Type B pancreatic cell (in vitro differentiated cells): ENCODE results near the gene MAP2K1. TPM values are rescaled to one million over a fixed set of nuclear protein-coding genes. Genes with fewer than 3 reads are reported as not detected.

Source experiments
- DNase-seq: peaks from one replicate; pipeline ENCODE4 v3.0.0; 2021; ENCODE audit warnings: mixed read lengths; ENCODE audit not compliant: unreplicated experiment; ENCODE audit errors: extremely low spot score
- H3K27ac Mint-ChIP-seq: 2 replicates; pipeline ENCODE4 v1.8.0; 2021; ENCODE audit warnings: mild to moderate bottlenecking, mixed read lengths
- H3K27me3 Mint-ChIP-seq: 2 replicates; pipeline ENCODE4 v1.8.0; 2021; ENCODE audit warnings: mixed read lengths
- H3K36me3 Mint-ChIP-seq: 2 replicates; pipeline ENCODE4 v1.8.0; 2021; ENCODE audit warnings: mixed read lengths
- H3K4me1 Mint-ChIP-seq: one replicate; pipeline ENCODE4 v1.8.0; 2021; ENCODE audit warnings: mixed read lengths; ENCODE audit not compliant: unreplicated experiment
- H3K4me3 Mint-ChIP-seq: 2 replicates; pipeline ENCODE4 v1.8.0; 2021; ENCODE audit warnings: mild to moderate bottlenecking, mixed read lengths
- H3K9me3 Mint-ChIP-seq: 2 replicates; pipeline ENCODE4 v1.8.0; 2021; ENCODE audit warnings: mixed read lengths
- total RNA-seq: library from RNA; stranded (reverse); gene quantifications from 2 replicates; pipeline ENCODE4 v1.2.1, GENCODE V29; 2021; ENCODE audit warnings: low replicate concordance
- TF ChIP-seq, protein P1 (sequence below): fragments of 200-600 bp; sonication (generic); conservative IDR thresholded peaks from 2 replicates; pipeline ENCODE4 v1.5.0; 2021; ENCODE audit warnings: antibody characterized with exemption, mild to moderate bottlenecking

The MAP2K1 gene
- total RNA-seq, 1 donor from 2014 or later, result 33.8 TPM

- H3K36me3 Mint-ChIP-seq, result peaks cover 17% of the 10 kb centered on the region
- TF ChIP-seq, protein P1, sequence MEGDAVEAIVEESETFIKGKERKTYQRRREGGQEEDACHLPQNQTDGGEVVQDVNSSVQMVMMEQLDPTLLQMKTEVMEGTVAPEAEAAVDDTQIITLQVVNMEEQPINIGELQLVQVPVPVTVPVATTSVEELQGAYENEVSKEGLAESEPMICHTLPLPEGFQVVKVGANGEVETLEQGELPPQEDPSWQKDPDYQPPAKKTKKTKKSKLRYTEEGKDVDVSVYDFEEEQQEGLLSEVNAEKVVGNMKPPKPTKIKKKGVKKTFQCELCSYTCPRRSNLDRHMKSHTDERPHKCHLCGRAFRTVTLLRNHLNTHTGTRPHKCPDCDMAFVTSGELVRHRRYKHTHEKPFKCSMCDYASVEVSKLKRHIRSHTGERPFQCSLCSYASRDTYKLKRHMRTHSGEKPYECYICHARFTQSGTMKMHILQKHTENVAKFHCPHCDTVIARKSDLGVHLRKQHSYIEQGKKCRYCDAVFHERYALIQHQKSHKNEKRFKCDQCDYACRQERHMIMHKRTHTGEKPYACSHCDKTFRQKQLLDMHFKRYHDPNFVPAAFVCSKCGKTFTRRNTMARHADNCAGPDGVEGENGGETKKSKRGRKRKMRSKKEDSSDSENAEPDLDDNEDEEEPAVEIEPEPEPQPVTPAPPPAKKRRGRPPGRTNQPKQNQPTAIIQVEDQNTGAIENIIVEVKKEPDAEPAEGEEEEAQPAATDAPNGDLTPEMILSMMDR, result no peak
- no peaks in the 10 kb centered on the region for H3K4me1 Mint-ChIP-seq
- no peaks in the 10 kb centered on the region for H3K9me3 Mint-ChIP-seq
- H3K27ac Mint-ChIP-seq, result no peak overlapping the region
- no peak overlapping the region for H3K4me3 Mint-ChIP-seq
- no peaks in the 10 kb centered on the region for H3K27me3 Mint-ChIP-seq
- DNase-seq, result no peak
Observed at GRCh38 chr15:66480267-66480666, 93.6 kb downstream of the MAP2K1 start.

DNA sequence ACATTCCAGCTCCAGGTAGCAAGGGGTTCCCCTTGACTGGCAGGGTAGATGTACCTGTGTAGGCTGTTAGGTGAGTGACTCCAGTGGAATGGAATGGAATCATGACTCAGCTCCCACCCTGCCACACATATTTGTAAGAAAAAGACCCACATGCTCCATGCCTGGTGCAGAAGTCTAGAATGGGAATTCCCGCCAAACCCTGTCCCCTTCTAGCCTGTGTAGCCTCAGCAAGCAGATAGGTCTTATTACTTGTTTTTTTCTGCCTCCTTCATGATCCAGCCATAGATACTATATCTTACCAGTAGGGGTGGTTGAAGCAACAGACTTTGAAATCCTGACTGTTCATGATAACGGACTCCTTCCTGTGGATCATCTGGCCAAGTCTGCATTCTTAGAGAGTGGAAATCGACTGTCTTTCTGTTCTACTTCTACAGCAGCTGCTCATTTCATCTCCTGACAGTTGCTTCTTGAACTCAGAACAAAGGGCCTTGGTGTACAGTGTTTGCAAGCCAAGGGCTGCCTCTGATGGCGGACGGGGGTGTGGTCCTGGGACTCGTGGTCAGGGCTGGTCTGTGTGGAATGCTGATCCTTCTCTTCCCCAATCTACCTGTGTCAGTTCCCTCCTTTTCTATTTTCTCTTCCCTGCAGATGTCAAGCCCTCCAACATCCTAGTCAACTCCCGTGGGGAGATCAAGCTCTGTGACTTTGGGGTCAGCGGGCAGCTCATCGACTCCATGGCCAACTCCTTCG, 94.6 kb downstream of the MAP2K1 start:
- Mint-ChIP-seq H3K4me1 (no peaks in the 10 kb centered on the region), H3K27ac (peak overlapping the region; percentile 48), H3K9me3 (no peaks in the 10 kb centered on the region), H3K4me3 (no peak overlapping the region), H3K27me3 (no peaks in the 10 kb centered on the region), H3K36me3 (peaks cover 17% of the 10 kb centered on the region)
- TF ChIP-seq, protein P1, result no peak
- no peak for DNase-seq

DNA sequence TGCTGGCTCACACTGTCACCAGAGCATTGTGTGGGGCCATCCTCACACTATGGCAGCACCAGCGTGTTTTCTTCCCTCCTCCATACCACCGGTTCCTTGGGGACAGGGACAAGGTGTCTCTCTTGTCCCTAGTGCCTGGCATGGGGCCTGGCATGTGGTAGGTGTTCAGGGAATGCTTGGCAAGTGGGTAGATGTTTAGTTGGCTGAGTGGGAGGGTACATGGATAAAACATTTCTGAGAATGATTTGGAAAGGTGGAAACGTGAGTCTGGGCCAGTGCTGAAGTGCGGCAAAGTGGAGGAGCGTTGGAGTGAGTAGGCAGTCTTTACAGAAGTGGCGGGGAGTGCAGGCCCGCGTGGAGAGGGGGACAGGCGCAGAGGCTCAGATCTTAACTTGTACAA, 95.8 kb downstream of the MAP2K1 start:
- Mint-ChIP-seq H3K4me3 (no peak overlapping the region), H3K4me1 (no peaks in the 10 kb centered on the region), H3K9me3 (no peaks in the 10 kb centered on the region), H3K27ac (peak overlapping the region; percentile 10), H3K36me3 (peaks cover 17% of the 10 kb centered on the region), H3K27me3 (no peaks in the 10 kb centered on the region)
- TF ChIP-seq, protein P1, result no peak
- DNase-seq, result no peak

DNA sequence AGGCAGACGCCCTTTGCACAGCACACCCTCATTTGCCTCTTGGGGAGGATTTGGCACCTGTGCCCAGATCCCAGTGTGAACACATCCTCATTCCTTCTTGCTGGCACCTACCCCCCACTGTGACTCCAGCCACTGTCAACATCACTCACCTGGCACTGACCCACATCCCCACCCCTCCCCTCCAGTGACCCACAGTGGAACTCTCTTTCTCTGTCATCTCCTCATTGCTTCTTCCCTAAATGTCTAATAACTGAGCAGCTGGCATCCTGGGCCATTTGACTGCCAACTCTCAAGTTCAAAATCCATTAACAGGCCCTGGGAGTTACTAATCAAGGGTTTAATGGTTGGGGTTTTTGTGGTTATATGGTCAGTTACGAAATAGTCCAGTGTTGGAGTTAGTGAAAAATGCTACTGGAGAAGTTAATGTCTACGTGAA, 96.4 kb downstream of the MAP2K1 start:
- TF ChIP-seq, protein P1, result no peak
- Mint-ChIP-seq H3K4me1 (no peaks in the 10 kb centered on the region), H3K9me3 (no peaks in the 10 kb centered on the region), H3K36me3 (peaks cover 17% of the 10 kb centered on the region), H3K27ac (no peak overlapping the region), H3K27me3 (no peaks in the 10 kb centered on the region), H3K4me3 (no peak overlapping the region)
- no peak for DNase-seq

- TF ChIP-seq, protein P1, result no peak
- Mint-ChIP-seq H3K27me3 (no peaks in the 10 kb centered on the region), H3K4me1 (no peaks in the 10 kb centered on the region), H3K9me3 (no peaks in the 10 kb centered on the region), H3K36me3 (peaks cover 17% of the 10 kb centered on the region), H3K27ac (no peak overlapping the region), H3K4me3 (no peak overlapping the region)
- DNase-seq, result no peak
Observed at GRCh38 chr15:66484539-66485112, 97.9 kb downstream of the MAP2K1 start.
